Stimulated activated CD4-positive, alpha-beta T cell treated with anti-CD3 and anti-CD28 coated beads, Interleukin-4, amount 100 ng/mL, for 1 hour (primary cell): ENCODE results near the gene KCNB1.

Experiments used
- DNase-seq: peaks from one replicate; pipeline ENCODE4 v3.0.0-alpha.2; 2020

Gene KCNB1

DNA sequence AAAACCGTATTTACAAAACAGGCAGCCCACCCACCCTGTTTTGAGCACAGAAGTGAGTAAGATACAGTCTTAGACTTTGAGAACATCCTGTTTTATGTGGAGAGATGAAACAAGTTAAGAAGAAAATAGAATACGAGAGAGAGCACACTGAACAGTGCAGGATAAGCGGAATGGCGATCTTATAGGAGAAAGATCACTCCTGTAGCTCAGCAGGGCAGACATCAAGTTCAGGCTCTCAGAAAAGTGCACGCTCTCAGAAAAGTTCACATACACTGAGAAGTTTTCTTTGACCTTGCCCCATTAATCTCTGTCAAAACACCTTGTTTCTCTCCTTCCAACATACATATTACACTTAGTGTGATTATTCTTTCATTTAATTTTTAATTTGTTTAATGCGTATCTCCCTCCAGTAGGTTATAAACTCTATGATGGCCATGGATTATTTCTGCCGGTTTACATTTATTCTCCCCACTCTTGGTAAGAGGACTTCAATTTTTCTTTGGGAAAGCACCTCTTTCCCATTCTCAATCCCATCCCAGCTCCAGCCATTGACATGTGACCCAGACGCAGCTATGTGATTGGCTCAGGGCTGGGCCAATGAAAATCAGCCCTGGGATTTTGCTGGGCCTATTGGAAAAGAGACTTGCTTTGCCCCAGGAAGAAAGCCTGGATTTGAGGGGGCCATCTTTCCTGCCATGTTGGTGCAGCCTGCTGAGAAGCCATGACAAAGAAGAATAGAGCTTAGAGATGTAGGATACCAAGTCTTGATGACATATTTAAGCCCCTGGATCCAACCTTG, 16.2 kb downstream of the KCNB1 start:
- no peak for DNase-seq

- no peak for DNase-seq
Measured at GRCh38 chr20:49464556-49464955, 17.9 kb downstream of the KCNB1 start.

DNA sequence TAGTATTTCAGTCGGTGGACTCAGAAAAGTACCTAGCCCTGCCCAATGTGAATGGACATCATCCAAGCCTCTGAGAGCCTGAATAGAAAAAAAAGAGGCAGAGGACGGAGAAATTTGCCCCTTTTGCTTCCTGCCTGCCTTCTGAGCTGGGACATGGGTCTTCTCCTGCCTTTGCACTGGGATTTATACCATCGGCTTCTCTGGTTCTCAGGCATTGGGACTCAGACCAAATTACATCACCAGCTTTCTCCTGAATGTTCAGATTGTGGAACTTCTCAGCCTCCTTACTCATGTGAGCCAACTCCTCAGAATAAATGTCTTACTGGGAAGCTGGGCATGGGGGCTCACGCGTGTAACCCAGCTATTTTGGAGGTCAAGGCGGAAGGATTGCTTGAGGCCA, 19.8 kb downstream of the KCNB1 start:
- no peak for DNase-seq

- no peak for DNase-seq
Measured at GRCh38 chr20:49461894-49462620, 20.4 kb downstream of the KCNB1 start.

DNA sequence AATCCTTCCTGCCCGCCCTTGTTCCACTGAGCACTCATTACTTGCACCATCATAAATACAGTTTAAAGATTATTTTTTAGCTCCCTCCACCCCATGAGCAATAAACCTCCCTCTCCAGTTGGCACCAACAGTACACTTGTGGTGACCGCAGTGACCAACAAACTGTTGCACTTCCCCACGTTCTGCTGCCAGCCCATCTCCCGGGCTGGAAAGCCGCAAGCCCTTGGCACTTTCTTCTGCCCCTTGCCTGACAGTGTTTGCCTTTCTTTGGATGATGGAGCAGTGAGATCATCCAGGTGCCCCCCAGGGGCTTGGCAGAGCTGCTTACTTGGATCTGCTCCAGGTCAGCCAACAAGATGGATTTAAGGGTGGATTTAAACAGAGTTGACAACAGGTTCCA, 21.6 kb downstream of the KCNB1 start:
- no peak for DNase-seq

DNA sequence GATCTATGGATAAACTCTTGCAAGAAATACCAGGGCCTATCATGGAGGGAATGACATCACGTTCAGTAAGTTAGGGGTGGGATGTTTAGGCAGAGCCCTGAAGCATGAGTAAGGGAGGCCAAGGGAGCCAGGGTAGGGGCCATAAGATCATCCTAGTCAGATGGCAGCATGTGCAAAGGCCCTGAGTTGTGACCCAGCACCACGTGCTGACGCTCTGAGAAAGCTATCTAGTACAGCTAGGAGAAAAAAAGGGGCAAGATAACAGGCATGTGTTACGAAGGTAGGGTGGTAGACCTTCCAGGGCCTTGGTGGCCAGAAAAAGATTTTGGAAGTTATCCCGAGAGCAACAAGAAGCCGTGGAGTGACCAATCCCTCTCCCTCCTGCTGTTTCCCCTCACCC, 22.3 kb downstream of the KCNB1 start:
- DNase-seq = no peak

GRCh38 chr20:49459684-49460083, 22.8 kb downstream of the KCNB1 start:
- DNase-seq = no peak

- no peak for DNase-seq
Measured at GRCh38 chr20:49457444-49457843, 25.0 kb downstream of the KCNB1 start.

DNA sequence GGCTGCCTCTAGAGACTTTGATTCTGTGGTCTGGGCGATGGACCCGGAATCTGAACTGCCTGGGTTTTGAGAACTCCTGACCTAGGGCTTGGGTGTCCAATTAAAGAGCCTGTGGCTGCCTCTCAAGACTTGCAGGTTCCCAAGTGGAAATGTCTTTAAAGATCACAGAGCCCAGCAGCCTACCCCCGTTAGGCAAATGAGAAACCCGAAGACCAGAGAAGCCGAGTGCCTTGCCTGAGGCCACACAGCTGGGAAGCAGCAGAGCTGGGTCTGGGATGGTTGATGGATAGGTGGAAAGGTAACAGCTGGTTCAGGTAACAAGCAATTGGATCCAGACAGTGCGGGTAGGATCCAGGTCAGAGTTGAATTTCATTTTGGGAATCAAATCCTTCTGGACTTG, 25.8 kb downstream of the KCNB1 start:
- DNase-seq = no peak

- DNase-seq = no peak
Measured at GRCh38 chr20:49455691-49456090, 26.8 kb downstream of the KCNB1 start.

DNA sequence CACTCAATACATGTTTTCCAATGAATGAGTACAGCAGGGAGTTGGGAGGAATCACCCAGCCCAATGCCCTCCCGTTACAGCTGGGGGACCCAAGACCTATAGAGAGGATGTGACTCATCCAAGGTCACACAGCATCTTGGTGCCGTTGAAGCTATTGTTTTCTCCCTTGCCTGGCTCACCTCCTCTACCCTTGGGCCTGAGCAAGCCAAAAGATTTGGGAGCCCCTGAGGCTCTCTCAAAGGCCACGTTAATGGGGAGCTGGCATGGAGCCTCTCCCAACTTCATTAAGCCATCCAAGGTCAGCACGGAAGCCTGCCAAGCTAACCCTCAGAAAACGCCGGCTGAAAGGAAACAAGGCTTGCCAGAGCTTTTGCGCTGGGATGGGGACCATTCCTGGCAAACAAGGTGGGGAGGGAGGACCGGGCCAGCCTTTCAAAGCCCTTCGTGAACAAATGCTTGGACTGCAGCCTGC, 30.4 kb downstream of the KCNB1 start:
- DNase-seq = no peak

- no peak for DNase-seq
Measured at GRCh38 chr20:49450281-49450721, 32.2 kb downstream of the KCNB1 start.

DNA sequence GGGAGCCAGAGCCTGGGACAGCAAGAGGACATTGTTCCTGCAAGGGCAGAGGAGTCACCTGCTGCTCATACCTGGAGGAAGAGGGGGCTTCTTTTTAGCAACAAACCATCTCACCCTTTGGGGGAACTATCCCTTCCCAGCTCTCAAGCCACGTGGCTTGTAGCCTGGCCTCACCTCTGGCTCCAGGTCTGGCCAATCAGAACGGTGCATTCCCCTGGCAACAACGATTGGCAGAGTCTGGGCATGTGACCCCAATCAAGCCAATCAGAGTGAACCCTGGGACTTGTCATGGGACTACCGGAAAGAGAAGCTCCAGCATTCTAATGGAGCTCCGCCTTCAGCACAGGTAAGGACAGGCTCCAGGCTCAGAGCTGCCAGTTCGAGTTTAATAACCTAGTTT, 33.6 kb downstream of the KCNB1 start:
- no peak for DNase-seq

GRCh38 chr20:49447946-49448809, 34.3 kb downstream of the KCNB1 start:
- DNase-seq = no peak

GRCh38 chr20:49447364-49447763, 35.1 kb downstream of the KCNB1 start:
- DNase-seq = no peak

DNA sequence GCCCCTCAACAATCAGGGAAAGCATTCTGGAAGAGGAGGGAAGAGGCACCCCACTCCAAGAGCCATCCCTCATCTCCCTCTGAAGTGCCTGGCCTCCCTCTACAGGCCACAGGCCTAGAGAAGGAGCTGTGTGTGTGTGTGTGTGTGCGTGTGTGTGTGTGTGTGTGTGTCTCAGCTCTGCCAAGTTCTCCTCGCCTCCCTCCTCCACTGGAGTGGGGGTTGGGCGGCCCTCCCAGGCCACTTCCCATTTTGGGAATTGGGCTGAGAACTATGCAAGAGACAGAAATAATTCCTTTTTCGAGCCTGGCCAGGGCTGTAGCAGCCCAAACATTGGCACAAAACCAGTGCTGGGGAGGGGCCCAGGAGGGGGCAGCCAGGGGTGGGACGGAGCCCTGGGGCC, 35.7 kb downstream of the KCNB1 start:
- no peak for DNase-seq

DNA sequence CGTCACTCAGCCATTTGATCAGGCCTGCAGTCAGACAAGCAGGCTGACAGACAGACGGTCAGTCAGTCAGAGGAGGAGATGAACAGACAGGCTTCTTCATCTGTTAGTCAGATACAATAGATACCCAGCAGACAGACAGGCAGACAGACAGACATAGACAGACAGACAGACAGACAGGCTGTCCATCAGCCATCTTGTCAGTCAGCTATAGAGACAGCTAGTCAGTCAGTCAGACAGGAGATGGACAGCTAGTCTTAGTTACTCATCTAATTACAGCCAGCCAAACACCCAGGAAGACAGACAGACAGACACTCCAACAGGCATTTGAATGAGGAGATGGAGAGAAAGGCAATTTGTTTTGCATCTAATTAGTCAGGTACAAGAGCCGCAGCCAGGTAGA, 36.4 kb downstream of the KCNB1 start:
- no peak for DNase-seq

DNA sequence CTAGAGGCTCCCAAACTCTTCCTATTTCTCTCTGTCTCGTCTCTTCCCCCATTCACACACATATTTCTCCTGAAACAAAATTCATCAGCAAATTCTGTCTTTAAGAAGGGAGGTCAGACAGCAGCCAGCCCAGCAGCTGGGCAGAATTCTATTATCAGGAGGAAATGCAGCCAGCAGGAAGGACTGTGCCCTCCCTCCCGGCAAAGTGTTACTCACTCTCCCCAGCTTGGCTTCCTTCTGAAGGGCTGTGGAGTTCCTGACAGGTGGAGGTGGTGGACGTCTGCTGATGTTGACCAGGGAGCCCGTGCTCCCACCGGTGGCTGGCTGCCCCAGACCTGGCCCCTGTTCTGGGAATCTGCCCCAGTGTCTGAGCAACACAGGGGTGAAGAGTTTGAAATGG, 37.3 kb downstream of the KCNB1 start:
- DNase-seq = no peak

- DNase-seq = no peak
Measured at GRCh38 chr20:49444553-49444990, 37.9 kb downstream of the KCNB1 start.

DNA sequence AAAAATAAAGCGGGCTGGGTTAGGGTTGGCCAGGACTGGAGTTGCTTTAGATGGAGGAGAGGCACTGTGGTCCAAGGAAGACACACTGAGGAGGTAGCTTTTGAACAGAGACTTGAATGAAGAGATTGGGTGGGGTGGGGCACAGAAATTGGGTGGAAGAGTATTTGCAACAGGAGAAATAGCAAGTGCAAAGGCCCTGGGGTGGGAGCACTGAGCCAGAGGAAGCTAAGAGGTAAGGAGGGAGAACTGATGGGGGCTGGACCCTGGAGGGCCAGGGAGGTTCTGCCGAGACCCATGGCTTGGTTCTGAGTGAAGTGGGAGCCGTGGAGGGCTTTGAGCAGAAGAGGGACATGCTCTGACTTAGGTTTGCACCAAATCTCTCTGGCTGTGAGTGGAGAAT, 45.4 kb downstream of the KCNB1 start:
- no peak for DNase-seq

DNA sequence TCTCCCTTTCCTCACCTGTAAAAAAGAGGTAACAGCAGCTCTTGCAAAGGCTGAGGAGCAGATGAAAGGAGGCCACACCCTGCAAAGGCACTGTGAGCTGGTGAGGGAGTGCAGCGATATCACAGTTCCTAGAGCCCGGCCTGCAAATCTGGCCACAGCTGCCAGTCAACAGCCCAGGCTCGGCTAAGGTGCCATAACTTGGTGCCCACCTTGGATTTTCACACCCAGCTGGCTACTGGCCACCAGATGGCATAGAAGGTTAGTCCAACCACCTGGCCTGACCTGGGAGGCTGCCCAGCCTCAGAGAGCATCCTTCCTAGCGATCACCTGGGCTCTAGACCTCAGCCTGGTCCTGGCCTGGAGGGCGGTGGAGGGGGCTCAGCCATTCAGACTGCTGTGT, 46.8 kb downstream of the KCNB1 start:
- DNase-seq = no peak

- no peak for DNase-seq
Measured at GRCh38 chr20:49433333-49433732, 49.1 kb downstream of the KCNB1 start.

DNA sequence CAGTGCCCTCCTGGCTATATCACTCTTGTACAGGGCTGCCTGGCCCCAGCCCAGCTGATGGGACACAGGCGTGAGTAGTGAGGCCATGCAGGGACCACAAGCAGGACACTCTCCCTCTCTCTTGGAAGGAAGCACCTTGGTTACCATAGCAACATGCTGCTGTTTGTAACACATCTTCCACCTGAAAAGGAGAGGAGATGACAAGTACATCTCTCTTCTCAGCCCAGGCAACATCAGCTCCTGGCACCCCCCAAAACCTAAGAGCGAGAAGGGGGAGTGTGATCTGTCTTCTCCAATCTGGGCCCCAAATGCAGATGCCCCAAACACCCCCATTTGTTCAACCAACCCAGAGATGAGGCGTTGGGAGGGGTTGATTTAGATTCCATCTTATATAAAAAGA, 49.9 kb downstream of the KCNB1 start:
- DNase-seq = no peak
